Breast epithelium (tissue), 3 donors: ENCODE results near the gene MYO1G.

Experiments used
- POLR2A ChIP-seq: fragments of 450-650 bp; IDR thresholded peaks from one replicate; pipeline ENCODE4 v1.6.1; 2016; ENCODE audit warnings: antibody characterized with exemption, mild to moderate bottlenecking, moderate library complexity
- TF ChIP-seq, protein P1 (sequence below), 3 donors: fragments of 450-650 bp; IDR thresholded peaks; one replicate each; pipeline ENCODE4 v1.5.1; 2016 to 2017; ENCODE audit warnings: antibody characterized with exemption in 3 of 3, mild to moderate bottlenecking in 3 of 3, moderate library complexity in 3 of 3

- TF ChIP-seq, protein P1, sequence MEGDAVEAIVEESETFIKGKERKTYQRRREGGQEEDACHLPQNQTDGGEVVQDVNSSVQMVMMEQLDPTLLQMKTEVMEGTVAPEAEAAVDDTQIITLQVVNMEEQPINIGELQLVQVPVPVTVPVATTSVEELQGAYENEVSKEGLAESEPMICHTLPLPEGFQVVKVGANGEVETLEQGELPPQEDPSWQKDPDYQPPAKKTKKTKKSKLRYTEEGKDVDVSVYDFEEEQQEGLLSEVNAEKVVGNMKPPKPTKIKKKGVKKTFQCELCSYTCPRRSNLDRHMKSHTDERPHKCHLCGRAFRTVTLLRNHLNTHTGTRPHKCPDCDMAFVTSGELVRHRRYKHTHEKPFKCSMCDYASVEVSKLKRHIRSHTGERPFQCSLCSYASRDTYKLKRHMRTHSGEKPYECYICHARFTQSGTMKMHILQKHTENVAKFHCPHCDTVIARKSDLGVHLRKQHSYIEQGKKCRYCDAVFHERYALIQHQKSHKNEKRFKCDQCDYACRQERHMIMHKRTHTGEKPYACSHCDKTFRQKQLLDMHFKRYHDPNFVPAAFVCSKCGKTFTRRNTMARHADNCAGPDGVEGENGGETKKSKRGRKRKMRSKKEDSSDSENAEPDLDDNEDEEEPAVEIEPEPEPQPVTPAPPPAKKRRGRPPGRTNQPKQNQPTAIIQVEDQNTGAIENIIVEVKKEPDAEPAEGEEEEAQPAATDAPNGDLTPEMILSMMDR (IDR thresholded peaks at IDR 0.05) = no peak
- TF ChIP-seq POLR2A = no peak
These were observed 9.9 kb upstream of the MYO1G start for GRCh38 chr7:44988701-44989100.
